OCI-LY1 (cell line): Measurements from ENCODE around the gene CDC73.

Experiments
- CTCF ChIP-seq: fragments of 200-600 bp; sonication (generic), shearing (Covaris generic); IDR thresholded peaks from 2 replicates; pipeline ENCODE4 v1.5.1; 2017; ENCODE audit warnings: mild to moderate bottlenecking, antibody characterized with exemption, low read length, moderate library complexity, mixed read lengths
- EZH2 ChIP-seq: fragments of 200-600 bp; sonication (generic), shearing (Covaris generic); IDR thresholded peaks from 2 replicates; pipeline ENCODE4 v1.8.0; 2017; ENCODE audit warnings: borderline replicate concordance, mixed run types, mild to moderate bottlenecking, antibody characterized with exemption, low read length, moderate library complexity, mixed read lengths

GRCh38 chr1:193237381-193237978, 115.6 kb downstream of the CDC73 start:
- TF ChIP-seq CTCF (no peak), EZH2 (no peak)
